ENCODE results near the gene RBP5.

Gene RBP5

DNA sequence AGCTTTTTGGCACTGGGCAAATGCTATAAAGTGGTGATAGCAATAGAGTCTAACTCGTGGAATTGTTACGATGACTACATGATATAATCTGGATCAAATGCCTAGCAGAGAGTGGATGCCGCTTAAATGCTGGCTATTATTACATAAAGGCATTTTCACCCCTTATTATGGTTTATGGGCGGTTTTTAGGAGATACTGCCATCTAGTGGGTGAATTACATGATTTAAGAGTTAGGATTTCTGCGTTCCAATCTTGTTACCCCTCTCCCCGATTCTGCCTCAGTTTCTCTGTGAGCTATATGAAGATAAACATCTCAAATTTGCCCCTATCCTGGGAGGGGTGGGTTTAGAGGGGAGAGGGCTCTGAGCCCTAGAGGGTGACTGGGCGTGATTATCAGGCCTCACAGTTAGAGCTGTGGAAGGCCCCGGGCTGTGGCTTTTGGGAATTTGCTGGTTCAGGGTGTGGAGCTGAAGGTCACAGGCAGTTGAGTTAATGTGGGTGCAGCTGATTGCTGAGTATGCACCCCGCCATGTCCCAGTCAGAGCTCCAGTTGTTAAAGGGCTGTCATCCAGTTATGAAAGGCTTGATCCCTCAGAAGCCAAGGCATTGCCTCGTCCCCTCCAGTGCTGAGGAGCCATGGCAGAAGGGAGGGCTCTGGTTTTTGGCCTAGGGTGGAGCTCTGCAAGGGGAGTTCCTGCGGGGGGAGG lies 15.9 kb upstream of the RBP5 start:
- no peak for DNase-seq

DNA sequence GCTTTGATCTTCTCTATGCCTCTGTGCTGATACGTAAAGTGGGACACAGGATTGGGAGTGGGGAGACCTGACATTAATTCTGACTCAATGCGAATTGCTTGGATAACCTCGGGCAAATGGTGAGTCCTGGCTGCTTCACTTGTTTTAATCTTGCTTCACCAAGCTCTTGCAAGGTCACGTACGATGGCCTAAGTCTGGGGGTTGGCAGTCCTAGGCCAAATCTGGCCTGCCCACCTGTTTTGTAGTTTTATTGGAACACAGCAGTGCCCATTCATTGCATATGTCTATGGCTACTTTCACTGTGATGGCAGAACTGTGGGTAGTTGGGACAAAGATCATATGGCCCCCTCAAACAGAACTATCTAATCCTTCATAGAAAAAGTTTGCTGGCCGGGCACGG lies 14.9 kb upstream of the RBP5 start:
- DNase-seq: no peak

DNA sequence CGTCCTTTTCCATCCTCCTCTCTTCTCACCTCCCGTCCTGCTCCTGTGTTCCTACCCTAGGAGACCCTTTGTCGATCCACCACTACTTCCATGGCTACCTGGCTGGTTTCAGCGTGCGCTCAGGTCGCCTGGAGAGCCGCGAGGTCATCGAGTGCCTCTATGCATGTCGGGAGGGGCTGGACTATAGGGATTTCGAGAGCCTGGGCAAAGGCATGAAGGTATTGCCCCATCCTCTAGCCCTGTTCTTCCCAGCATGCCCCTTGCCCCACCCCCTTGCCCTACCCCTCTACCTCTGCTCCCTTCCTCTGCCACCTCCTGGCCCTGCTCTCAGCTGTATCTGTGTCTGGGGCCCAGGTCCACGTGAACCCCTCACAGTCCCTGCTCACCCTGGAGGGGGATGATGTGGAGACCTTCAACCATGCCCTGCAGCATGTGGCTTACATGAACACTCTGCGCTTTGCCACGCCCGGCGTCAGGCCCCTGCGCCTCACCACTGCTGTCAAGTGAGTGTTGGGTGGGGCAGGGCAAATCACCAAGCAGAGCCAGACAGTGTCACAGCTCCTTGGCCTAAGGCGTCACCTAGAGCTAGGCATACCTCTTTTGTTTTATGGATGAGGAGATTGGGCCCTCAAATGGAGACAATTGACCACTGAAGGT lies 14.2 kb upstream of the RBP5 start:
- DNase-seq: no peak

DNA sequence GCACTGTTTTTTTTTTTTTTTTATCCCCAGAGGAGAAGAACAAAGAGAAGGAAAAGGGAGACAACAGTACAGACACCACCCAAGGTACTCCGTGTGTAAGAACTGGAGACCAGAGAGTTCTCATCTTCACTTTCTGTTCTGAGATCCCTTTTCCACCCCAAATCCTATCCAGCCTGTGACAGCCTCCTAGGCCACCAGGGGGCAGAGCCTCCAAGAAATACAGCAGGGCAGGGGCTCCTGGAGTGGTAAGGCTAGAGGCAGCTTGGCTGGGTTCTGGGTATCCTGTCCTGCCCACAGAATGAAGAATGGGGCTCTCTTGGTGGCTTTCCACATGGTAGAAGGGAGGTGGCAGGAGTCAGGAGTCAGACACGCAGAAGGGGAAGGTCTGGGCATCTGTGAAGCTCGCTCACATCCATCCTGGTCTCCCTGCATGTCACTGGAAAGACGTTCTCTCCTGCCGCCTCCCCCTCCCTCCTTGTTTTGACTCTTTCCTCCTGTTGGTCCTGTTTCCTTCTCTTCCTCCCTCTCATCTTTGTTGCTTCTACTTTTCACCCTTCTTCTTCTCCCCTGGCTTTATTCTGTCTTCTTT lies 13.5 kb upstream of the RBP5 start:
- DNase-seq: peak in 3 of 4 experiments; percentile 9 to 44 (median 27)

DNA sequence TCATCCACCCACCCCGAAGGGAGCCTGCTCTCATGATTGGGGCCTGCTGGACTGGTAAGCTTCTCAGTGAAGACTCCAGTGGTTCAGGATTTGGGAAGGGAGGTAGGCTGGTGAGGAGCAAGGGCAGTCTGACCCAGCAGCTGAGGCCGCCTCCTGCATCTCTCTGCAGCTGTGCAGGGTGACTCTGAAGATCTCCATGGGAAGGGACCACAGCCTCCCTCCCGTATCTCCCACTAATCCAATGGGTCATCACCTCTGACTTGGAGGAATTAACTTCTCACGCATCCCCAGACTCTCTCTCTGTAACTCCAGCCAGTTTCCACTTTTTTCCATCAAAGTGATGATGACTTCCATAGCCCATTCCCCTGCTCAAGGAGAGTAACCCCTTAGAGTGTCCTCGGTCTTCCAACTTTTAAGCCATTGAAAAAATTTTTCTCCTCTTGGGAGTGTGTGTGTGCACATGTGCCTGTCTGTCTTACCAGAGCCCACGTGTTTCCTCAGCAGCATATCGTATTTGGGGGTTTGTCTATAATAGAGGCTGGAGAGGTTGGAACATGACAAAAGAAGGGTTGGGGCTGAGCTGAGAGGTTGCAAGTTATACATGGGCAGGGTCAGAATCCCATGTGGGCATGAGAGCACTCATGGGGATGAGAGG lies 12.8 kb upstream of the RBP5 start:
- DNase-seq: no peak

DNA sequence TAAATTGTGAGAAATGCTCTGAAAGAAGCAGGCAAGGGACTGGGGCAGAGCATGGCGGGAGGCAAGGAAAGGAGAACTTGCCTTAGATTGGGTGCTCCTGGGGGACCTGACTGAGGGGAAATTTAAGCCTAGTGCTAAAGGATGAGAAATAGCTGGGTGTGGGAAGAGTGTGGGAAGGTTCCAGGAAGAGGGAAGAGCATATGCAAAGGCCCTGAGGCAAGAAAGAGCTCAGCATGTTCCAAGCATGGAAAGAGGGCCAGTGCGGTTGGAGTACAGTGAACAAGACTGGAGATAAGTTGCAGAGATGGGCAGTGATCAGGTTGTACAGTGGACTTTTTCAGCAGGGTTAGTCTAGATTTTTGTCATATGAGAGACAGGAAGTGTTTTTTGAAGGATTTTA lies 10.5 kb upstream of the RBP5 start:
- DNase-seq: no peak

DNA sequence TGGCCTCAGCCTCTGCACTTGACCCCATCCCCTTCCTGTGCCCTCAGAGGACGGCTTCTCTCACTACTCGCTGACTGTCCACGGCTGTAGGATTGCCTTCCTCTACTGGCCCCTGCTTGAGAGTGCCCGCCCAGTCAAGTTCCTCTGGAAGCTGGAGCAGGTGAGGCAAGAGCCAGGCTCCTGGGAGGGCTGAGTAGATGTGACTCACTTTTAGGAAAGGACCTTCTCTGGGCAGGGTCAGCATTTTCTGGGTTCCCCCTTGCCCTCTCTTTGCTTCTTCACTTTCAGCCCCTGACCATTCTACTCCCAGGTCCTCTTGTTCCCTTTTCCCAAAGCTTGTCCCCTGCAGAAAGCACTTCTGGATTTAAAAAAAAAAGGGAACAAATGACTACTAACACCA lies 9.2 kb upstream of the RBP5 start:
- no peak for DNase-seq

DNA sequence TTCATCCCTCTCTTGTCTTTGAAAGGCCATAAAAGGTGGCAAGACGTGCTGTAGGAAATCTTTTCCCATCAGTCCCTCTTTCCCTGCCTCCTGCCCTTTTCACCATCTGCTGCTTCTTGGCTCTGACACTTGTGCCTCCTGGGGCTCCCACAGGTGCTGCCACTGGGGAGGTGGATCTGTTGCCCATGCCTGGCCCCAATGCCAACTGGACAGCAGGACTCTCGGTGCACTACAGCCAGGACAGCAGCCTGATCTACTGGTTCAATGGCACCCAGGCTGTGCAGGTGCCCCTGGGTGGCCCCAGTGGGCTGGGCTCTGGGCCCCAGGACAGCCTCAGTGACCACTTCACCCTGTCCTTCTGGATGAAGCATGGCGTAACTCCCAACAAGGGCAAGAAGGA lies 8.0 kb upstream of the RBP5 start:
- no peak for DNase-seq

DNA sequence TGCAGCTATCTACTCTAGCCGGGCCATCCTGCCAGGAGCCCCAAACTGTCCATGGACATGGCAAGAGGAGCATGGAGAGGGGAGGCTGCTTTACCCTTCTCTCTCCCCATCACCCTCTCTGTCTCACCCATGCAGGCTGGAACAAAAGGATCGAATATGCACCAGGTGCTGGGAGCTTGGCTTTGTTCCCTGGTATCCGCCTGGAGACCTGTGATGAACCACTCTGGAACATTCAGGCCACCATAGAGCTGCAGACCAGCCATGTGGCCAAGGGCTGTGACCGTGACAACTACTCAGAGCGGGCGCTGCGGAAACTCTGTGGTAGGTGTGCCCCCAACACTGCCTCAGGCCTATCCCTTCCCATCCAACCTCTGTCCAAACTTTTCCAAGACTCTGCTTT lies 7.4 kb upstream of the RBP5 start:
- no peak for DNase-seq

DNA sequence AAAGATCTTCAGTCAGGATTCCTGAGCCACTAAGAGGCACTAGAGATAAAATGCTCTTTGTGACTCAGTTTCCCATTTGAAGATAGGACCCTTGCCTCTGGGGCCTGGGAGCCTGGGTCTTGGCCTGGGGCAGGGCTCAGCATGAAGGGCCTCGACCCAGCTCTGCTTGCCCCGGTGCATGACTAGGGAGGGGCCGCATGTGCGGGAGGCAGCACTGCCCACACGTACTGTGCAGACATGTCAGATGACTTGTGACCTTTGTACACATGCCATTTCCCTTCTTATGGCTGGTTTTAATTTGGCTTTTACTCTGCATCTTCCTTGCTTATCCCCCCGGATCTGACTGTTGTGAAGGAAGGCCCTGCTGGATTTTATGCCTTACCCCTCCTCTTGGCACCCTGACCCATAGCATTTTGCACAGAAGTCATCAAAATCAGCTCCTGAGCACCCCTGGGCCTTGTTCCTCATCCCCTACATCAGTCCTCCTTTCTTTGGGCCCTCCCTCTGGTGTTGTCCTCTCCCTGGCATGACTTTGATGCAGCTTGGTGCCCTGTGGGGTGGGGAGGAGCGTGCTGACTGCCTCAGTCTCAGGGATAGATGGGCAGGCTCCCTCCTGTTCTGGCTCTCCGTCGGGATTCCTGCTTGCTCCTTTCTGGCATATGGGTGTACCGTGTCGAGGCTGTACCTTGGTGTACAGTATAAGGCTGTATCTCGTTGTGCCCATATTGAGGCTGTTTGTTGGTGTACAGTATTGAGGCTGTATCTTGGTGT lies 5.9 kb upstream of the RBP5 start:
- DNase-seq: no peak

DNA sequence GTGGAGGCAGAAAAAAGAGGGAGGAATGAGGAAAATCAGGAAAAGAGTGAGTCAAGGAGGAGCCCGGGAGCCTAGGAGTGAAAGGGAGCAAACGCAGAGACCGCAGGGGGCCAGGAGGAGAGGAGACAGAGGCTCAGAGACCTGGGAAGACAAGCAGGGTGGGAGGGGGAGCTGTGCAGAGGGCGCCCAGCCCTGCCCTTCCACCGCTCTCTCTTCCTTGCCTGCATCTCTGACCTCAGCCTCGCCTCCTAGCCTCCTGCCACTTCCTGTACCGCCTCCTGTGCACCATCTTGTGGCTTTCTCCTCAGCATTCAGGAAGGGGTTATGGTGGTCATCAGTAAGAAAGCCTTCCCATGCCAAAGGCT lies 2.8 kb upstream of the RBP5 start:
- no peak for DNase-seq

DNA sequence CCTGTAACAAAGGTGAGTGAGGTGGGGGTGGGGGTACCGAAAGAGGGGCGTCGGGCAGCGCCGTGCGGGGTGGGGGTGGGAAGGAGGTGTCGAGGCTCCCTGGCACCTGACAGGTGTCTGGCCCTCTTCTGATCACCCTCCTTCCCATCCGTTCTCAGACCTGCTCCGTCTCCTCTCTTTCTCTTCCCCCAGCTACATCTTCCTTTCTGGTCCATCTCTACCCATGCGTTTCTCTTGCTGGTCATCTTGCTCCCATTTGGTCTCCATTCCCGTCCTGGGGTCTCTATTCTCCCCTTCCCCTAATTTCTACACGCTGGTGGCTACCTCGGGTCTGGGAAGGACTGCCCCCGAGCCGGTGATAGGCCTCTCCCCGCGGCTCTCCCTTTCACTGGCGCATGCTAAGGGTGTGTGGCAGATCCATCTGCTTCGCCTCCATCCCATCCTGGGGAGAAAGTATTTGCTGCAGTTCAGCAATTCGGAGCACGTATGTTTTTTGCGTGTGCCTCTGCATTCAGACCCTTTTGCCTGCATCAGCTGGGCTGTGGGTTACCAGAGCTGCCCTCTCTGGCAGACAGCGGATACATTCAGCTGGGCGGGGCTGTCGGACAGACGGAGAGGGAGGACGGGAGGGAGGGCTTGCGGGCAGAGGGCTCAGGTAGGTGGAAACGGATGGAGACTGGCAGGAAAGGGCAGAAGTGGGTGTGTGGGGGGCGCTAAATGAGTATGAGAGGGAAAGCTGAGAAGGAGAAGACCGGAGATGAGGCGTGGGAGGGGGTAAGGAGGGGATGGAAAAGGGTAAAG lies 2.2 kb upstream of the RBP5 start:
- DNase-seq: peak in 2 of 4 experiments; percentile 5 to 16

DNA sequence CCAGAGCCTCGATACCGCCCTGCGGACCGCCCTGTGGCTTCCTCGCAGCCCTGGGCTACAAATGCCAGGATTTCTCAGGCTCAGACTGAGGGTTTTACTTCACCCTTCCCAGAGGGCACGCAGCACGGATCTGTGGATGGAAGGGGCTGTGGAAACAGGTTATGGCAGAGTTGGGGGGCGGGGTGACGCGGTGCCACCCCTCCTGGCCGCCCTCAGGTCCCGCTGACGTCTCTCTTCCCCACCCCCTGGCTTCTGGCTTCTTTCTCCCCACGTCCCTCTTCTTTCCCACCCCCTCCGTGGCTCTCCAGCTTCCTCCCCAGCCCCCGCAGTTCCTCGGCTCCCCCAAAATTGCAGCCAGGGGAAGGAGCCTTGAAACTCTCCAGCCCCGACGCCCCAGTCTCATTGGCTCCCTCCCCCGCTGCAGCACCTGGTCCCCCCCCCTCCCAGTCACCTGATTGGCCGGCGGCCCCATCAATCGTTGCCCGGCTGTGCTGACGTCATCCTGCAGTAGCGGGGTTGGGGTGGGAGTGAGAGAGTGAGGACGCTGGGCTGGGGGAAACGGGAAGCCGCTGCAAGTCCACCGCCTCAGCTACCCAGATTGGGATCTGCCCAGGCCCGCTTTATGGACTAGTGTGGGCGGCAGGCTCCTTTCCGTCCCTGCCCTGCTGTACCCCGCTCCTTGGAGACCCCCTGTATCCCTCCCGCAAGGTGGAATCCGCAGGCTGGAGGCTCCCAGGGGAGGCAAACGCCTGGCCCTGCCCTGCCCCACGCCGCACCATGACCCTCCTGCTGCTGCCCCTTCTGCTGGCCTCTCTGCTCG lies 1.4 kb upstream of the RBP5 start, which contains the start of gene CLSTN3:
TSS of gene CLSTN3 (plus strand) at position 500 of the 820 bp plus-strand sequence. CDS start at position 778, 278 bp downstream.
- DNase-seq: peak; percentile 55 to 81 (median 74)

DNA sequence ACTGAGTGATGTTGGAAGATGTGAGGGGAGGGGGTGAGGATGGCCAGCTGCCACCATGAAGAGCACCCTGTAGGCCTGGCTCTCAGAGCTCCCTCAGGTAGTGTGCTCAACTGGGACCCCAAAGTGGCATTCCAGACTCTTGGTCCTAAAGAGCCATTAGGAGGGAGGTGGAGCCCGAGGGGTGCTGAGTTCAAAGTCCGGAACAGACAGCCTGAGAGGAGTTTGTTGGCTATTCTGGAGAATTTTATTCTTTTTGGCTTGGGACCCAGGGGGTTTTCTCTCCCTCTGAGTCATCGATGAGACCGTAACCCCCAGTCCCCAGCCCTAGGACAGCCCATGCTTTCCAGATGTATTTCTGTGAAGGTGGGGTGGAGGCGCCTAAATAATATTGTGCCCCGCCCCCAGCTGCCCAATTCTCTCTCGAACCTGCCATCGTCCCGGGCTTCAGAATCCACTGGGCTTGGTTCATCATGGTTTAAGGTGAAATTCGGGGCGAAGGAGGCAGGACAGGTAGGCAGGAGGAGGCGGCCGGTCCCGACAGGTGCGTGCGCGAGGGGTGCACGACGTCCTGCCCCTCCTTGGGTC lies 690 bp upstream of the RBP5 start:
- no peak for DNase-seq

DNA sequence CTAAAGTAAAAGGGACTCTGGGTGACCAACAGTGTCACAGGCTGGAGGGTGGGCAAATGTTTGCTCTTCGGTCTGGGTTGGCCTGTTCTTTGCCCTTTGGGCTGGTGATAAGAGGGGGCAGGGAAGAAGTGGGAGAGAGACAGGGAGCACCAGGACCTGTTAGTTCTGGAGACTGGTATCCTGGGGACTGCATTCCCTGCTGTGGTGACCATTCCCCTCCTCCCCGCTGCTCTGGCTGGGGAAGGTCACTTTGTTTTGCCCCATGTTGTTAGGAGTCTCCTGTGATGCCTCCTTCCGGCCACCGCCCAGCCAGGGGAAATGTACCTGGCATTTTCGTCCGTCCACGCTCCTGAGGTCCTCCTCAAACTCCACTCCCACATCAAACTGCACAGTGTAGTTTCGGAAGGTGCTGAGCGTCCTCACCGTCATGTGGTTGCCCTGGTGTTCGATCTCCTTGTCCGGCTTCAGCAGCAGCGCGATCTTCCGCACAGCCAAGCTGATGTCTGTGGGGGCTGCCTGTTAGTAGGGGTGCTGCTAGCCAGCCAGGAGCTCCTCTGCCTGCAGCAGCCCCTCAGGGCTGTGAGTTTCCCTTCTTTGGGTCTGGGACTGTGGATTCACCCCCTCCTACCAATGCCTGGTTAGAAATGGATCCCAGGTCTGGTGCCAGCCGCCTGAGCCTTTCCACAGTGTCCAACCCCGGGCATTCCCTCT lies 618 bp downstream of the RBP5 start:
- DNase-seq: no peak

DNA sequence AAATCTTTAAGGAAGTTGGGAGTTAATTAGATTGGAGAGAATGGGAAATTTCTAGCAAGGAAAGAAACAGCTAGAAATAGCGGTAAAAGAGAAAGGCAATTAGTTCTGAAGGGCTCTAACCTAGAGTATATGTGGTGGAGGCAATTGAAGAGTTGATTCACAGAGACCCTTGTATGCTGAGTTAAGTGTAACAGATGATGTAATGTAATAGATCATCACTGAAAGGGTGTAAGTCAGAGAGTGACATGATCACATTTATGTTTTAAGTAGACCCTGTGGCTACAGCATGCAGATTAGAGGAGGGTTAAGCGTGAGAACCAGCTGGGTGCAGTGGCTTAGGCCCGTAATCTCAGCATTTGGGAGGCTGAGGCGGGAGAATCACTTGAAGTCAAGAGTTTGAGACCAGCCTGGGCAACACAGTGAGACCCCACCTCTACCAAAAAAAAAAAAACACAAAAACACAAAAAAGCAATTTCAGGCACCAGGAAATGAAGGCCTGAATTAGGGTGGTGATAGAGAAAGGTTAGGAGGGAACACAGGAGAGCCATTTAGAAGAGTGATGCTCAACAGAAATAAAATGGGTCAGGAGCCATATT lies 3.0 kb downstream of the RBP5 start:
- no peak for DNase-seq

DNA sequence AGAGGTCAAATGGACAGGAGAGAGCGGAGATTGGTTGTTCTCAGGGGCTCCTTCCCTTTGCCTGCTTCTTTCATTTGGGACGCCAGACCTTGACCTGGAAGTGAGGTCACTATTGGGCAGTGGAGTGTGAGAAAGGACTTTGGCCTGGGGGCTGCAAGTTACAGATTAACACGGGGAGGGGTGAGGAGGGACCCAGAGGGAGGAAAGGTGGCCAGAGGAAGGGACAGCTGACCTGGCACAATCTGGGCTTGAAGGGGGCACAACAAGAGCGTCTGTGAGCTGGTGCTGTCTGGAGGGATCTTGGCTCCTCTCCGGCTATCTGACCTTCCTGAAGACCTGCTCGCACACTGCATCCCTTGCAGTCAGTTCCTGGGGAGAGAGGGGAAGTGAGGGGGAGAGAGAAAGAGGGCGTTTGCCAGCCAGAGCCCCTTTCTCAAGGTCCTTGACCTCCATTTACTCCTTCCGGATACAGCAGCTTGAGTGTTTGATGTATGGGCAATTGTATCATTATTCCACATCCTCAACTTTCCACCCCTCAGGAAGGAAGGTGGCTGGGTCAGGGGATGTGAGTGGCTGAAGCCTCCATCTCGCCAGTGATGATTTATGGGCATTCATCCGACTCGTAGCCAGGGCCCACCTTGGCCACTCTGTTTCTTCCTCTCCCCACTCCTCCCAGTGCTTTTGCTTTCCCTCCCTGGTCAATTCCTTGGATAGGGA lies 4.7 kb downstream of the RBP5 start:
- DNase-seq: no peak

DNA sequence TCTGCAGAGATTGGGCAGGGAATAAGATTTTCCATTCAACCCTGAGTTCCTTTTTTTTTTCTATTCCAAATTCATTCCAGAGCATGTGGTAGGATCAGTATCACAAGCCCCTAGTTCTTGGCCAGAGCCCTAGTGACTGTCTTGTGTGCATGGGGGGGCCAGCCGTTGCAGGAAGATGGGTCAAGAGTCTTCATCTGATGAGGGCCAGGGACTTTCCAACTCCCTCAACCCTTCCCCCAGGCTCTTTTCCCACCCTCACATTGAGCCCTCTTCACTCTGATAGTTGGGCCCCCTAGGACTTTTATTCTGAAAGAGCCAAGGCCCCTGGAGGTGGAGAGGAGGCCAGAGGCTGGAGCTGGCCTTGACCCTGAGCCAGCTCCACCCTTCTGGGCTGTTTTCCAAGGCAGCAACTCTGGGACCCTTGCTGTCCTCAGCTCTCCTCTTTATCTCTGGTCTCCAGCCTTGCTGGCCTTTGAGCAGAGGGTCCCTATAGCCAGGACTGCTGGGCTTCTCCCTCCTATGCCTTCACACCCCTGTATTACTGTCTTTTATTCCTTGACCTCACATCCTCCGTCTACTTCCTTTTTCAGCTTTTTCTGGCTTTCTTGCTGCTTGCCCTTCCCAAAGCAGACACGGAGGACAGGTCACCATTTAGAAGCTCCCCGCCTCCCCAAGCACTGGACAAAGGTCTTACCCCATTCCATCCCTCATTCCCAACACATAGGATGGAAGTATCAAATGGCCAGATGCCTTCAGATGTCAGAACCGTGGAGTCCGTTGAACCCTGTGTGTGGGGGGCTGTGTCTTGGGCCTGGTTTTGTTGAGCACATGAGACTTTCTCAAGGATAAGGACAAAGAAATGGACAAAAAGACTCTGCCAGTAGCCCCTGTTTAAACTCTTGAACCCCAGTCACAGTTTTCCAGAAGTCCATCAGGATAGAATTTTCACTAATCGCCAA lies 5.6 kb downstream of the RBP5 start:
- no peak for DNase-seq

All from activated naive CD4-positive, alpha-beta T cell (primary cell).